Inflammatory macrophage treated with lipopolysaccharide for 1 hour (primary cell): ENCODE data around the gene FBXW2.
"Not testable (repeated sequence)": the region's sequence is repeated elsewhere in the genome, so short reads cannot be mapped to it uniquely, and the experiment has no call there.

Experiments used
- DNase-seq, 2 donors: peaks; one replicate each; pipeline ENCODE4 v3.0.0-alpha.2; 2020 to 2022

The FBXW2 gene, protein sequence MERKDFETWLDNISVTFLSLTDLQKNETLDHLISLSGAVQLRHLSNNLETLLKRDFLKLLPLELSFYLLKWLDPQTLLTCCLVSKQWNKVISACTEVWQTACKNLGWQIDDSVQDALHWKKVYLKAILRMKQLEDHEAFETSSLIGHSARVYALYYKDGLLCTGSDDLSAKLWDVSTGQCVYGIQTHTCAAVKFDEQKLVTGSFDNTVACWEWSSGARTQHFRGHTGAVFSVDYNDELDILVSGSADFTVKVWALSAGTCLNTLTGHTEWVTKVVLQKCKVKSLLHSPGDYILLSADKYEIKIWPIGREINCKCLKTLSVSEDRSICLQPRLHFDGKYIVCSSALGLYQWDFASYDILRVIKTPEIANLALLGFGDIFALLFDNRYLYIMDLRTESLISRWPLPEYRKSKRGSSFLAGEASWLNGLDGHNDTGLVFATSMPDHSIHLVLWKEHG

GRCh38 chr9:120792898-120793765, at the start of gene FBXW2:
Gene FBXW2, minus strand, starts transcription at chr9:120793416. Its CDS starts 5,158 bp downstream, at chr9:120788258.
- DNase-seq = peak; percentile 89 to 90

GRCh38 chr9:120841930-120842684, 48.9 kb upstream of the FBXW2 start:
- no peak for DNase-seq

- DNase-seq = no peak
Measured at GRCh38 chr9:120839146-120839545, 45.9 kb upstream of the FBXW2 start.

- no peak for DNase-seq
Measured at GRCh38 chr9:120837921-120838320, 44.7 kb upstream of the FBXW2 start.

GRCh38 chr9:120833325-120833724, 40.1 kb upstream of the FBXW2 start:
- no peak for DNase-seq

DNA sequence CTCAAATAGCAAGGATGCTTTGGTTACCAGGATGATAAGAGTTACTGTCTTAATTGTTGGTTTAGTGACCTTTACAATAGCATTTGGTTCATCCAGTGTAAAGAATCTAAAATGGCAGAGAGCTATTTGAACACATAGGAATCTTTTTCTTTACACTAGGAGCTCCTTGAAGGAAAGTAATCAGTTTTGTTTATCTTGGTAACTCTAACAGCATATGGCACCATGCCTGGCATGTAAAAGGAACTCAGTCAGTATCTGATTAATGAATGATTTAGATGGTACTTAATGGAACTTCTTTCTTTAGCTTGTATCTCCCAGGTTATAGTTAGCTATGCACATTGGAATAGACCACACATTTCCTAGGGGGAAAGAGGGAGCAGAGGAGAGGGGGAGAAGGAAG, 39.6 kb upstream of the FBXW2 start:
- DNase-seq = no peak

- DNase-seq = no peak
Measured at GRCh38 chr9:120830865-120831264, 37.6 kb upstream of the FBXW2 start.

DNA sequence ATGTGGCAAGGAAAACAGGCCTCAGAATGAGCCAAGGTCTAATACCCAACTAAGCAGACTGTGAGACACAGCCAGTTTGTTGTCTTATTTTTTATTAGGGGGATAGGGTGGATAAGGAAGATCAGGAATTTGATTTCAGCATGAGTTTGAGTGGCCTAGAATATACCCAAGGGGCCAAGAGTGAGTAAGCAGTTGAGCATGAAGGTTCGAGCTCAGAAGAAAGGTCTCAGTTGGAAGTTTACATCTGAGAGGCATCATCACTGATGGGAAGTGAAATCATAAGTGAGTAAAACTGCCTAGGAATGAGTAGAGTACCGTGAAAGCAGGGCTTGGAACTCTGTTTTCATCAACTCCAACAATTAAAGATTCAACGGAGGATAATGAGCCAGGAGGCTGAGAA, 36.9 kb upstream of the FBXW2 start:
- no peak for DNase-seq

GRCh38 chr9:120829650-120830049, 36.4 kb upstream of the FBXW2 start:
- no peak for DNase-seq

DNA sequence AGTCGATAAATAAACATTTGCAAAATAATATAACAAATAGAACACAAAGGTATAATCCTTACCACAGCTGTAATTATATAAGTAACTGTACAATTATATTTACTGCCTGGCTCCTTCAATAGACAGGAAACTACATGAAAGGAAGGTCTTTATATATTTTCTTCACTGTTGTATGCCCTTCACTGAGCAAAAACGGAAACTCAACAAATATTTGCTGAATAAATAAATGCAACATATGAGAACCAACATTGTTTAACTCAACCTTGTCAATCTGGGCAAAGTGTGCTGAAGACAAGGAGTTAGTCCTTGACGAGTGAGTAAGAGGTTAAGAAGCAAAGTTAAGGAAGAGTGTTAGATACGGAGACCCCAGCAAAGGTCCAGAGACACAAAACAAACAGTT, 26.9 kb upstream of the FBXW2 start:
- no peak for DNase-seq

- no peak for DNase-seq
Measured at GRCh38 chr9:120818595-120818994, 25.4 kb upstream of the FBXW2 start.

DNA sequence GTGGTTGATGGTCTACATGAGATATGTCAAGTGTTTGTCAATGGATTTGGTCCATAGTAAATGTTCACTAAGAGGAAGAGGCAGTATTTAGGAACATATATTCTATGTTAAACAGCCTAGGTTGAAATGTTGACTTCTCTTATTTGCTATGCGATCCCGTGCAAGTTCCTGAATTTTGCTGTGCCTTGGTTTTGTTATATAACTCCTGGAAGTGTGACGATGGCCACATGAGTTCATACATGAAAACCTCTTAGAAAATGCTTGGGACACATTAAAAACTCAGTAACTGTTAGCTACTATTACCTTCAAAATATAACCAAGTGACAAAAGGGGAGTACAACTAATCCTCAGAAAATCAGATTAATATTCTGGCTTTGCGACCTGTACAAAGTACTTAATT, 21.9 kb upstream of the FBXW2 start:
- no peak for DNase-seq

DNA sequence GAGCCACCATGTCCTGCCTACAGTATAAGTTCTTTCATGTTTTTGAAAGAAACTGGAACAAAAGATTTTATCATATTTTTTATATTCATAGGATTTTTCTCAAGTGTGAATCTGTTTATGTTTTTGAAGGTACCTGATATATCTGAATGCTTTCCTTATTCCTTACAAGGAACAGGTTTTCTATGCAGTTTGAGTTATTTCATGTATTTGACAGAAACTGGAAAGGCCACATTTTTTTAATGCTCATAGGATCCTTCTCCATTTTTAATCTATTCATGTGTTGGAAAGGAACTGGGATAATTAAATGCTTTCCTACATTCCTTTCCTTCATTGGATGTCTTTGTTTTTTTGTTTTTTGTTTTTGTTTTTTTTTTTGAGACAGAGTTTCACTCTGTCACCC, 15.7 kb upstream of the FBXW2 start:
- DNase-seq = no peak

- DNase-seq = no peak
Measured at GRCh38 chr9:120807607-120808379, 14.6 kb upstream of the FBXW2 start.

GRCh38 chr9:120804784-120805363, 11.7 kb upstream of the FBXW2 start:
- DNase-seq = not testable (repeated sequence)

DNA sequence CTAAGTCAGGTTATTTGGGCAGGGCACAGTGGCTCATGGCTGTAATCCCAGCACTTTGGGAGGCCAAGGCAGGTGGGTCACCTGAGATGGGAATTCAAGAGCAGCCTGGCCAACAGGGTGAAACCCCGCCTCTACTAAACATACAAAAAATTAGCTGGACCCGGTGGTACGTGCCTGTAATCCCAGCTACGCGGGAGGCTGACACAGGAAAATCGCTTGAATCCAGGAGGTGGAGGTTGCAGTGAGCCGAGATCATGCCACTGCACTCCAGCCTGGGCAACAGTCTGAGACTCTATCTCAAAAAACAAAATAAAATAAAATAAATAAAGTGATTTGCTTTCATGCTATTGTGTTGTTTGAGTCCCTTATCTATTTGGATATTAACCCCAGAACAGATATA, 8.2 kb upstream of the FBXW2 start:
- no peak for DNase-seq

- DNase-seq = no peak
Measured at GRCh38 chr9:120791161-120791560, 2.1 kb downstream of the FBXW2 start.

- DNase-seq = no peak
Measured at GRCh38 chr9:120787933-120788332, 5.3 kb downstream of the FBXW2 start.

- peak; percentile 93 to 98 for DNase-seq
Measured at GRCh38 chr9:120783602-120784047, 9.6 kb downstream of the FBXW2 start.

DNA sequence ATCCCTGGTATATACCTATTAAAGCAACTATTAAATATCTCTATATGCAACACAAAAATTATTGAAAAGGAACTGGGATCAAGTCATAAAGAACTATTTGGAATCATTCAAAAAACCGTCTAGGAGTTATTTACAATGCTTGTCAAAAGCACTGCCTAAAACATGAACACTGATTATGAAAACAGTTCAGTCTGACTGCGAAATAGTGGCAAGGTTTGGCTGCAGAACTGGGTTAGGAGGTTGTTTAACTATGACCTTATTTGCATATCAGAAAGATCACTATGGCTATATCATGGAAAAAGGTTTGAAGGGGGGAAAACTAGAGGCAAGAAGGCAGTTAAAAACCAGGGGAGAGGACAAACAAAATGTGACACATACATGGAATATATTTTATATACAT, 12.0 kb downstream of the FBXW2 start:
- DNase-seq = no peak

DNA sequence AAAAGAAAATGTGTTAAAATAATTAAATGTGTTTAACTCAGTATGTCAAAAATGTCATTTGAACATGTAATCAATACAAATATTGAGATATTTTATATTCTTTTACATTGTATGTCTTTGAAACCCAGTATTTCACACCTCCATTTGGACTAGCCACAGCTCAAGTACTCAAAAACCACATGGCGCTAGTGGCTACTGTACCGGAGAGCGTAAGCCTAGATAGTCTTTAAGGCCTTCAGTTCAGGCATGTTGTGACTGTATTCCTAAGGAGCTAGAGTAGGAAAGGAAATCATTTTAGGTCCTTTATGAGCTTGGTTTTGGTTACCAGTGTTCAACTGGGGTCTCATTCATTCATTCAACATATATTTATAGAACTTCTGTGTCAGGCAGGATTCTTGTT, 12.8 kb downstream of the FBXW2 start:
- no peak for DNase-seq

- no peak for DNase-seq
Measured at GRCh38 chr9:120779227-120779626, 14.0 kb downstream of the FBXW2 start.
